WTC11 (cell line): Measurements from ENCODE around the gene IL1B. TPM values are rescaled to one million over a fixed set of nuclear protein-coding genes. Genes with fewer than 3 reads are reported as not detected.
A peak's percentile ranks its signal among the peaks of the same experiment; 100 is the strongest.

Source experiments
- ATAC-seq: fragments of 200-7000 bp; cut with Tn5 transposase; 2 replicates; pipeline ENCODE4 v1.10.0; 2021; ENCODE audit warnings: mild to moderate bottlenecking, moderate library complexity
- CTCF ChIA-PET: fragments of 300-600 bp; sonication (Branson Sonifier 250); formaldehyde crosslinking; loops from one replicate; lab custom pipeline; 2021; ENCODE audit warnings: antibody characterized with exemption; lab: Charles Lee
- POLR2A ChIA-PET: fragments of 350-600 bp; sonication (Branson Sonifier 250); formaldehyde crosslinking; loops from one replicate; lab custom pipeline; 2021; ENCODE audit warnings: antibody characterized with exemption; lab: Charles Lee
- DNase-seq: peaks from one replicate; pipeline ENCODE4 v3.0.0; 2021; ENCODE audit warnings: low spot score
- H3K27ac Mint-ChIP-seq: 2 replicates; pipeline ENCODE4 v1.8.0; 2021; ENCODE audit warnings: mixed read lengths
- H3K27me3 Mint-ChIP-seq: 2 replicates; pipeline ENCODE4 v1.8.0; 2021; ENCODE audit warnings: low read depth, mild to moderate bottlenecking, moderate library complexity, mixed read lengths
- H3K36me3 Mint-ChIP-seq: 2 replicates; pipeline ENCODE4 v1.8.0; 2021; ENCODE audit warnings: mixed read lengths
- H3K4me1 Mint-ChIP-seq: 2 replicates; pipeline ENCODE4 v1.8.0; 2022; ENCODE audit warnings: mixed read lengths
- H3K4me3 Mint-ChIP-seq: 2 replicates; pipeline ENCODE4 v1.8.0; 2021; ENCODE audit warnings: mild to moderate bottlenecking, moderate library complexity, mixed read lengths
- H3K9me3 Mint-ChIP-seq: 2 replicates; pipeline ENCODE4 v1.8.0; 2021; ENCODE audit warnings: mixed read lengths
- CBFB ChIP-seq: sonication (generic); formaldehyde crosslinking; IDR thresholded peaks from 2 replicates; pipeline ENCODE4 v1.8.1; 2022; ENCODE audit warnings: mild to moderate bottlenecking, low read depth, missing genetic modification reagents
- ESRRA ChIP-seq: sonication (generic); formaldehyde crosslinking; IDR thresholded peaks from 2 replicates; pipeline ENCODE4 v1.8.1; 2022; ENCODE audit warnings: mild to moderate bottlenecking, missing genetic modification reagents, borderline replicate concordance
- KAT7 ChIP-seq: sonication (generic); formaldehyde crosslinking; IDR thresholded peaks from 2 replicates; pipeline ENCODE4 v1.8.1; 2023; ENCODE audit warnings: missing genetic modification reagents, mild to moderate bottlenecking, borderline replicate concordance
- MLX ChIP-seq: sonication (generic); formaldehyde crosslinking; IDR thresholded peaks from 2 replicates; pipeline ENCODE4 v1.8.1; 2023; ENCODE audit warnings: mild to moderate bottlenecking, missing genetic modification reagents, moderate library complexity
- MXD4 ChIP-seq: fragments of 250-450 bp; sonication (Bioruptor Pico); IDR thresholded peaks from 2 replicates; pipeline ENCODE4 v1.8.0; 2021; ENCODE audit warnings: mild to moderate bottlenecking, moderate library complexity, borderline replicate concordance
- NFE2L1 ChIP-seq: sonication (generic); formaldehyde crosslinking; IDR thresholded peaks from 2 replicates; pipeline ENCODE4 v1.8.1; 2023; ENCODE audit warnings: missing genetic modification reagents
- NR2C2 ChIP-seq: sonication (generic); formaldehyde crosslinking; IDR thresholded peaks from 2 replicates; pipeline ENCODE4 v1.8.0; 2022; ENCODE audit warnings: mild to moderate bottlenecking, missing genetic modification reagents
- OVOL2 ChIP-seq: fragments of 250-450 bp; sonication (Bioruptor Pico); IDR thresholded peaks from 2 replicates; pipeline ENCODE4 v1.9.0; 2021; ENCODE audit warnings: mild to moderate bottlenecking, borderline replicate concordance
- PREB ChIP-seq: sonication (generic); formaldehyde crosslinking; IDR thresholded peaks from 2 replicates; pipeline ENCODE4 v1.8.1; 2022; ENCODE audit warnings: mild to moderate bottlenecking, missing genetic modification reagents, moderate library complexity, borderline replicate concordance
- PRRX2 ChIP-seq: fragments of 250-450 bp; sonication (Bioruptor Pico); IDR thresholded peaks from 2 replicates; pipeline ENCODE4 v1.8.0; 2021; ENCODE audit warnings: mild to moderate bottlenecking
- TEAD4 ChIP-seq: sonication (generic); formaldehyde crosslinking; IDR thresholded peaks from 2 replicates; pipeline ENCODE4 v1.8.0; 2022; ENCODE audit warnings: mild to moderate bottlenecking, missing genetic modification reagents
- ZNF219 ChIP-seq: sonication (generic); formaldehyde crosslinking; IDR thresholded peaks from 2 replicates; pipeline ENCODE4 v1.8.0; 2023; ENCODE audit warnings: missing genetic modification reagents, mild to moderate bottlenecking, borderline replicate concordance
- ZNF317 ChIP-seq: sonication (generic); formaldehyde crosslinking; IDR thresholded peaks from 2 replicates; pipeline ENCODE4 v1.8.1; 2023; ENCODE audit warnings: low read depth, mild to moderate bottlenecking, moderate library complexity, missing genetic modification reagents, borderline replicate concordance
- ZNF423 ChIP-seq: fragments of 250-450 bp; sonication (Bioruptor Pico); IDR thresholded peaks from 2 replicates; pipeline ENCODE4 v2.1.2; 2022; ENCODE audit warnings: mild to moderate bottlenecking, moderate library complexity
- total RNA-seq: library from RNA; stranded (reverse); gene quantifications from 3 replicates; pipeline ENCODE4 v1.2.3, GENCODE V29; 2021
- TF ChIP-seq, protein P1 (sequence below): fragments of 250-450 bp; sonication (Bioruptor Pico); IDR thresholded peaks from 2 replicates; pipeline ENCODE4 v2.1.2; 2022; ENCODE audit warnings: mild to moderate bottlenecking, moderate library complexity
- TF ChIP-seq, protein P2 (sequence below): fragments of 250-450 bp; sonication (Bioruptor Pico); IDR thresholded peaks from 2 replicates; pipeline ENCODE4 v1.9.0; 2021; ENCODE audit warnings: mild to moderate bottlenecking, borderline replicate concordance
- TF ChIP-seq, protein P3 (sequence below): sonication (generic); formaldehyde crosslinking; IDR thresholded peaks from 2 replicates; pipeline ENCODE4 v1.8.0; 2023; ENCODE audit warnings: missing genetic modification reagents, mild to moderate bottlenecking, borderline replicate concordance

IL1B gene
- total RNA-seq, 1 experiment from 2014 or later: not detected

DNA sequence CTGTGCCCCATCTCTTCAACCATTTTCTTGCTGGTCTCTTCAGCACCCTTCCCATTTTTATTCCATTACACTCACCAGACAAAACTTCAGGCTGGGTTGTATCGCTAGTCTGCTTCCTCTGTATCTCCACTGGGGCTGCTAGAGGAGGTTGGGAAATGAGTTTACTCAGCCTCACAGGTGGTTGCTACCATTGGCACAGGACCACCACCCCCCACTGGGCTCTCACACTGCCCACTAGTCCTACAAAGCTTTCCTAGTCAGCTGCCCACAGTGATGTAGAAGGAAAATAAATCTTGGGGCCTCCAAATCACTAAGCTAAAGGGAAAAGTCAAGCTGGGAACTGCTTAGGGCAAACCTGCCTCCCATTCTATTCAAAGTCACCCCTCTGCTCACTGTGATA is 12.3 kb upstream of the IL1B start:
- TF ChIP-seq ZNF423: peak; percentile 53
- TF ChIP-seq NR2C2 (CRISPR knock-in tag): no peak
- TF ChIP-seq MXD4 (CRISPR knock-in tag): no peak
- TF ChIP-seq, protein P1, sequence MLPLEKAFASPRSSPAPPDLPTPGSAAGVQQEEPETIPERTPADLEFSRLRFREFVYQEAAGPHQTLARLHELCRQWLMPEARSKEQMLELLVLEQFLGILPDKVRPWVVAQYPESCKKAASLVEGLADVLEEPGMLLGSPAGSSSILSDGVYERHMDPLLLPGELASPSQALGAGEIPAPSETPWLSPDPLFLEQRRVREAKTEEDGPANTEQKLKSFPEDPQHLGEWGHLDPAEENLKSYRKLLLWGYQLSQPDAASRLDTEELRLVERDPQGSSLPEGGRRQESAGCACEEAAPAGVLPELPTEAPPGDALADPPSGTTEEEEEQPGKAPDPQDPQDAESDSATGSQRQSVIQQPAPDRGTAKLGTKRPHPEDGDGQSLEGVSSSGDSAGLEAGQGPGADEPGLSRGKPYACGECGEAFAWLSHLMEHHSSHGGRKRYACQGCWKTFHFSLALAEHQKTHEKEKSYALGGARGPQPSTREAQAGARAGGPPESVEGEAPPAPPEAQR: no peak

GRCh38 chr2:112846031-112846430 is 9.5 kb upstream of the IL1B start:
- CTCF ChIA-PET: interaction anchor here (1.3 kb wide), 1 partner anchor 96 kb away, joined by 4 read pairs; no protein-coding TSS in a partner anchor
- H3K9me3 Mint-ChIP-seq: peaks cover 8% of the 10 kb centered on the region
- DNase-seq (no peak), ATAC-seq (no peak)
- TF ChIP-seq ZNF219 (CRISPR knock-in tag) (no peak), PREB (CRISPR knock-in tag) (no peak), CBFB (CRISPR knock-in tag) (no peak), KAT7 (CRISPR knock-in tag) (no peak), TEAD4 (CRISPR knock-in tag) (no peak), MLX (no peak), PRRX2 (CRISPR knock-in tag) (no peak), ESRRA (CRISPR knock-in tag) (no peak), OVOL2 (no peak), NFE2L1 (CRISPR knock-in tag) (no peak), ZNF317 (no peak)
- TF ChIP-seq, protein P2, sequence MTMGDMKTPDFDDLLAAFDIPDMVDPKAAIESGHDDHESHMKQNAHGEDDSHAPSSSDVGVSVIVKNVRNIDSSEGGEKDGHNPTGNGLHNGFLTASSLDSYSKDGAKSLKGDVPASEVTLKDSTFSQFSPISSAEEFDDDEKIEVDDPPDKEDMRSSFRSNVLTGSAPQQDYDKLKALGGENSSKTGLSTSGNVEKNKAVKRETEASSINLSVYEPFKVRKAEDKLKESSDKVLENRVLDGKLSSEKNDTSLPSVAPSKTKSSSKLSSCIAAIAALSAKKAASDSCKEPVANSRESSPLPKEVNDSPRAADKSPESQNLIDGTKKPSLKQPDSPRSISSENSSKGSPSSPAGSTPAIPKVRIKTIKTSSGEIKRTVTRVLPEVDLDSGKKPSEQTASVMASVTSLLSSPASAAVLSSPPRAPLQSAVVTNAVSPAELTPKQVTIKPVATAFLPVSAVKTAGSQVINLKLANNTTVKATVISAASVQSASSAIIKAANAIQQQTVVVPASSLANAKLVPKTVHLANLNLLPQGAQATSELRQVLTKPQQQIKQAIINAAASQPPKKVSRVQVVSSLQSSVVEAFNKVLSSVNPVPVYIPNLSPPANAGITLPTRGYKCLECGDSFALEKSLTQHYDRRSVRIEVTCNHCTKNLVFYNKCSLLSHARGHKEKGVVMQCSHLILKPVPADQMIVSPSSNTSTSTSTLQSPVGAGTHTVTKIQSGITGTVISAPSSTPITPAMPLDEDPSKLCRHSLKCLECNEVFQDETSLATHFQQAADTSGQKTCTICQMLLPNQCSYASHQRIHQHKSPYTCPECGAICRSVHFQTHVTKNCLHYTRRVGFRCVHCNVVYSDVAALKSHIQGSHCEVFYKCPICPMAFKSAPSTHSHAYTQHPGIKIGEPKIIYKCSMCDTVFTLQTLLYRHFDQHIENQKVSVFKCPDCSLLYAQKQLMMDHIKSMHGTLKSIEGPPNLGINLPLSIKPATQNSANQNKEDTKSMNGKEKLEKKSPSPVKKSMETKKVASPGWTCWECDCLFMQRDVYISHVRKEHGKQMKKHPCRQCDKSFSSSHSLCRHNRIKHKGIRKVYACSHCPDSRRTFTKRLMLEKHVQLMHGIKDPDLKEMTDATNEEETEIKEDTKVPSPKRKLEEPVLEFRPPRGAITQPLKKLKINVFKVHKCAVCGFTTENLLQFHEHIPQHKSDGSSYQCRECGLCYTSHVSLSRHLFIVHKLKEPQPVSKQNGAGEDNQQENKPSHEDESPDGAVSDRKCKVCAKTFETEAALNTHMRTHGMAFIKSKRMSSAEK (CRISPR knock-in tag): no peak
- TF ChIP-seq, protein P3, sequence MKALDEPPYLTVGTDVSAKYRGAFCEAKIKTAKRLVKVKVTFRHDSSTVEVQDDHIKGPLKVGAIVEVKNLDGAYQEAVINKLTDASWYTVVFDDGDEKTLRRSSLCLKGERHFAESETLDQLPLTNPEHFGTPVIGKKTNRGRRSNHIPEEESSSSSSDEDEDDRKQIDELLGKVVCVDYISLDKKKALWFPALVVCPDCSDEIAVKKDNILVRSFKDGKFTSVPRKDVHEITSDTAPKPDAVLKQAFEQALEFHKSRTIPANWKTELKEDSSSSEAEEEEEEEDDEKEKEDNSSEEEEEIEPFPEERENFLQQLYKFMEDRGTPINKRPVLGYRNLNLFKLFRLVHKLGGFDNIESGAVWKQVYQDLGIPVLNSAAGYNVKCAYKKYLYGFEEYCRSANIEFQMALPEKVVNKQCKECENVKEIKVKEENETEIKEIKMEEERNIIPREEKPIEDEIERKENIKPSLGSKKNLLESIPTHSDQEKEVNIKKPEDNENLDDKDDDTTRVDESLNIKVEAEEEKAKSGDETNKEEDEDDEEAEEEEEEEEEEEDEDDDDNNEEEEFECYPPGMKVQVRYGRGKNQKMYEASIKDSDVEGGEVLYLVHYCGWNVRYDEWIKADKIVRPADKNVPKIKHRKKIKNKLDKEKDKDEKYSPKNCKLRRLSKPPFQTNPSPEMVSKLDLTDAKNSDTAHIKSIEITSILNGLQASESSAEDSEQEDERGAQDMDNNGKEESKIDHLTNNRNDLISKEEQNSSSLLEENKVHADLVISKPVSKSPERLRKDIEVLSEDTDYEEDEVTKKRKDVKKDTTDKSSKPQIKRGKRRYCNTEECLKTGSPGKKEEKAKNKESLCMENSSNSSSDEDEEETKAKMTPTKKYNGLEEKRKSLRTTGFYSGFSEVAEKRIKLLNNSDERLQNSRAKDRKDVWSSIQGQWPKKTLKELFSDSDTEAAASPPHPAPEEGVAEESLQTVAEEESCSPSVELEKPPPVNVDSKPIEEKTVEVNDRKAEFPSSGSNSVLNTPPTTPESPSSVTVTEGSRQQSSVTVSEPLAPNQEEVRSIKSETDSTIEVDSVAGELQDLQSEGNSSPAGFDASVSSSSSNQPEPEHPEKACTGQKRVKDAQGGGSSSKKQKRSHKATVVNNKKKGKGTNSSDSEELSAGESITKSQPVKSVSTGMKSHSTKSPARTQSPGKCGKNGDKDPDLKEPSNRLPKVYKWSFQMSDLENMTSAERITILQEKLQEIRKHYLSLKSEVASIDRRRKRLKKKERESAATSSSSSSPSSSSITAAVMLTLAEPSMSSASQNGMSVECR (CRISPR knock-in tag): no peak
- POLR2A ChIA-PET: no interaction called here
- H3K4me1 Mint-ChIP-seq: peaks cover 30% of the 10 kb centered on the region
- H3K27me3 Mint-ChIP-seq: peaks cover 14% of the 10 kb centered on the region
- no peak overlapping the region for H3K4me3 Mint-ChIP-seq
- H3K36me3 Mint-ChIP-seq: peaks cover 7% of the 10 kb centered on the region
- H3K27ac Mint-ChIP-seq: no peak overlapping the region

More for the DNA sequence above, 12.3 kb upstream of the IL1B start:
- H3K27me3 Mint-ChIP-seq: peaks cover 6% of the 10 kb centered on the region
- ChIA-PET POLR2A (no interaction called here), CTCF (interaction anchor here (0.9 to 4.1 kb wide), 3 partner anchors 36 to 99 kb away, joined by 3 to 21 read pairs (median 4); no protein-coding TSS in a partner anchor)
- H3K4me1 Mint-ChIP-seq: peaks cover 47% of the 10 kb centered on the region
- DNase-seq (no peak), ATAC-seq (peak; percentile 43)
- no peak overlapping the region for H3K4me3 Mint-ChIP-seq
- peaks cover 7% of the 10 kb centered on the region for H3K36me3 Mint-ChIP-seq
- peak overlapping the region; percentile 75 for H3K27ac Mint-ChIP-seq
- peaks cover 8% of the 10 kb centered on the region for H3K9me3 Mint-ChIP-seq
